CD4-positive, alpha-beta T cell treated with Interleukin-6 for 4 hours (primary cell): ENCODE data around the gene SLC15A2.

Source experiments
- DNase-seq: peaks from one replicate; pipeline ENCODE4 v3.0.0-alpha.2; 2020; ENCODE audit warnings: mixed read lengths

The SLC15A2 gene

DNA sequence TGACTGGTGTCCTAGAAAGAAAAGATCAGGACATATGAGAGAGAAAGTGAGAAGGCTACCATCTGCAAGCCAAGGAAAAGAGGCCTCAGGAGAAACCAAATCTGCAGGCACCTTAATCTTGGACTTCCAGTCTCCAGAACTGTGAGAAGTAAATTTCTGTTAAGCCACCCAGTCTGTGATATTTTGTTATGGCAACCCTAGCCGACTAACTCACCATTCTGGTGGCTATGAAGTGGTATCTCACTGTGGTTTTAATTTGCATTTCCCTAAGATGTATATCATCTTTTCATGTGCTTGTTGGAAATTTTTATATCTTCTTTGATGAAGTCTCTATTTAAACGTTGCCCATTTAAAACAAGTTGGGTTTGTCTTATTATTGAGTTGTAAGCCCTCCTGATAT, 87.3 kb downstream of the SLC15A2 start:
- DNase-seq = no peak

GRCh38 chr3:121985846-121986245, 91.6 kb downstream of the SLC15A2 start:
- no peak for DNase-seq

- no peak for DNase-seq
Observed at GRCh38 chr3:121988146-121988545, 93.9 kb downstream of the SLC15A2 start.

DNA sequence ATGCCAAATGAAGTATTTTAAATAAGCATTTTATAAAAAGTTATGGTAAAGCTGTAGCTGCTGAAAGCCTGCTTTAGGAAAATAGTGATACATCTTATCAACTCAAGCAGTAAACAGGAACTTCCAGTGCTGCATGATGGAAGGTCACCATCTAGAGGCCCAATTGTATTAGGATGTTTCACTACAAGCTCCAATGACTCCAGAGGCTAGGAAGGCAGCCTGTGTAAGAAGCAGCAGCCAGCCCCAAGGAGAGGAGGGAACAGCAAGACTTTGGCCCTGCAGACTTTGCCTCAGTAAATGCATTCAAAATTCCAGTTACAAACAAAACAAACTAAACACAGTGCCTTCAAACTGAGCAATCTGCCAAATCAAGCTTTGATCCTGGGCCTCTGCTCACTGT, 95.7 kb downstream of the SLC15A2 start:
- no peak for DNase-seq

DNA sequence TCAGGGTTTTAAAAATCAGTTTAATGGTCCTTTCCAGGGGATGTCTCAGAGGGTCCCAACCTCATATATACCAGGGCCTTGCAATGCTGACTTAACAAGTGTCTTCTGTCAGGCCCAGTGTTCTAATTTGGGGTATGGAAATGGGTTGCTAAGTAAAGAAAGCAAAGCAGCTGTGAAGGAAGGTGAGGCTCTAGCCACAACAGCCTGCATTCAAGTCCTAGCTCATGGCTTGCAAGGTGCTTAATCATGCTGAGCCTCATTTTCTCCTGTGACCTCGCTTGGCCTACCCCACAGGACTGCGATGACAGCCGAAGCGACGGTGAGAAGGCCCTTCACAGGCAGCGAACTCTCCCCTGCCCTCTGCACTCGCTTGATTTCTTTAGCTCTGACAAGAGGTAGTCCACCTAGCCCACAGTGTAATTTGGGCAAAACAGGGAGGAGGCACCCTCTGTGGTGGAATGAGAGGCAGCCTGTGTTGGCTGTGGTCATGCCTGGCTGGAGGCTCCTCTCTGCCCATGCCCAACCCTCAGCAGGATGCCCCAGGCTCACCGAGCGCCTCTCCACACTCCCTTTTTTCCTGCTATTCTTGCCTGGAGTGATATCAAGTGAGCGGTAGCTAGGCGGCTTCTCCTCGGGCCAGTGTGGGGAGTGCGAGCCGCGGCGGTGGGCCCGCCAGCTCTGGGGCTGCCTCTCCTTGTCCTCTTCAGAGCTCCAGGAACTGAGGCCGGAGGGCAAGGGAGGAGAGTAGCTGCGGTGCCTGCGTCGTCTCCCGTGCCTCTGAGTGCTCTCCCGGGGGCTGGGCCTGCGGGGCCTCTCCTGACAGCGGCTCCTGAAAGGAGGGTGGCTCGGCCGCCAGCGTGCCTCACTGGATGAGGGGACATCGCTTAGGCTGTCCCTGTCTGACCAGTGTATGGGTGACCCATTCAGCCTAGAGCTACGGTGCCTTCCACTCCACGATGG, 98.7 kb downstream of the SLC15A2 start:
- no peak for DNase-seq
